Measurements from ENCODE around the gene TUSC2.

DNA sequence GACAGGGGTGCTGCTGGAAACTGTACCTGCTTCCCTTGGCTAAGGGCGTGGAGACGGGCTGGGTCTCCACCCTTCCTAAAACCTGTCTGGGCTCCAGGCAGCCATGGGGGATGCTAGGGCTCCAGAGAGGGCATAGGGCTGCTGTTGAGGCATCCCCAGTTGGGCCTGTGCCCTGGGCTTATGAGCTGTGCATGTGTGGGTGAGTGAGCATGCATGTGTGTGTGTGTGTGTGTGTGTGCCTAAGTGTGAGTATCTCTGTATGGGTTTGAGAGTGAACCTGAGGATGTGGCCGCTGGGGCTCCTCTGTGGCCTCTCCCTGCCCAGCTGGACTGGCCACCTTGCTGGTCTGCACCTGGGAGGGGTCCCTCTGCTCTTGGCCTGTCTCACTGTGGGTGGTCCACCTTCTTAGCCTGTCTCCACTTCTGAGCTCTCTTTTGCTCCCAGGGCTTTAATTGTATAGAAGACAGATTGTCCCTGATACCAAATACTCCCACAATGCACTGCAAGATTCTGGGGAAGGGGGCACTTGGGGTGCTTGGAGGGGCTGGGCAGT is 43.2 kb upstream of the TUSC2 start:
- TF ChIP-seq, protein P1, sequence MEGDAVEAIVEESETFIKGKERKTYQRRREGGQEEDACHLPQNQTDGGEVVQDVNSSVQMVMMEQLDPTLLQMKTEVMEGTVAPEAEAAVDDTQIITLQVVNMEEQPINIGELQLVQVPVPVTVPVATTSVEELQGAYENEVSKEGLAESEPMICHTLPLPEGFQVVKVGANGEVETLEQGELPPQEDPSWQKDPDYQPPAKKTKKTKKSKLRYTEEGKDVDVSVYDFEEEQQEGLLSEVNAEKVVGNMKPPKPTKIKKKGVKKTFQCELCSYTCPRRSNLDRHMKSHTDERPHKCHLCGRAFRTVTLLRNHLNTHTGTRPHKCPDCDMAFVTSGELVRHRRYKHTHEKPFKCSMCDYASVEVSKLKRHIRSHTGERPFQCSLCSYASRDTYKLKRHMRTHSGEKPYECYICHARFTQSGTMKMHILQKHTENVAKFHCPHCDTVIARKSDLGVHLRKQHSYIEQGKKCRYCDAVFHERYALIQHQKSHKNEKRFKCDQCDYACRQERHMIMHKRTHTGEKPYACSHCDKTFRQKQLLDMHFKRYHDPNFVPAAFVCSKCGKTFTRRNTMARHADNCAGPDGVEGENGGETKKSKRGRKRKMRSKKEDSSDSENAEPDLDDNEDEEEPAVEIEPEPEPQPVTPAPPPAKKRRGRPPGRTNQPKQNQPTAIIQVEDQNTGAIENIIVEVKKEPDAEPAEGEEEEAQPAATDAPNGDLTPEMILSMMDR (IDR thresholded peaks at IDR 0.05): no peak
- TF ChIP-seq POLR2AphosphoS5 (IDR thresholded peaks at IDR 0.05; ENCODE audit: low read depth, low read length): no peak
- TF ChIP-seq, protein P2, sequence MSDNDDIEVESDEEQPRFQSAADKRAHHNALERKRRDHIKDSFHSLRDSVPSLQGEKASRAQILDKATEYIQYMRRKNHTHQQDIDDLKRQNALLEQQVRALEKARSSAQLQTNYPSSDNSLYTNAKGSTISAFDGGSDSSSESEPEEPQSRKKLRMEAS (IDR thresholded peaks at IDR 0.05; ENCODE audit: low read depth): no peak
- no peak for TF ChIP-seq SMC3 (IDR thresholded peaks at IDR 0.05; ENCODE audit: low read depth, low read length)
- TF ChIP-seq, protein P3, sequence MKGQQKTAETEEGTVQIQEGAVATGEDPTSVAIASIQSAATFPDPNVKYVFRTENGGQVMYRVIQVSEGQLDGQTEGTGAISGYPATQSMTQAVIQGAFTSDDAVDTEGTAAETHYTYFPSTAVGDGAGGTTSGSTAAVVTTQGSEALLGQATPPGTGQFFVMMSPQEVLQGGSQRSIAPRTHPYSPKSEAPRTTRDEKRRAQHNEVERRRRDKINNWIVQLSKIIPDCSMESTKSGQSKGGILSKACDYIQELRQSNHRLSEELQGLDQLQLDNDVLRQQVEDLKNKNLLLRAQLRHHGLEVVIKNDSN (IDR thresholded peaks at IDR 0.05; ENCODE audit: borderline replicate concordance, low read depth): no peak
- TF ChIP-seq YY1 (IDR thresholded peaks at IDR 0.05; ENCODE audit: low read depth): no peak
- TF ChIP-seq NFIC (IDR thresholded peaks at IDR 0.05; ENCODE audit: borderline replicate concordance): no peak
- TF ChIP-seq TCF12 (IDR thresholded peaks at IDR 0.05): no peak
- TF ChIP-seq SIN3A (IDR thresholded peaks at IDR 0.05; ENCODE audit: borderline replicate concordance, low read depth, low read length): no peak
- no peak for TF ChIP-seq ELF1 (IDR thresholded peaks at IDR 0.05)
- no peak for TF ChIP-seq EP300 (IDR thresholded peaks at IDR 0.05; ENCODE audit: borderline replicate concordance in 1 of 2, low read depth in 1 of 2, low read length in 1 of 2)
